HG03159 (cell line): ENCODE measurements around the gene MYH15.

ENCODE experiments used
- ATAC-seq: cut with Tn5 transposase; IDR thresholded peaks from one replicate; pipeline ENCODE4 v1.9.1; 2021; ENCODE audit warnings: mild to moderate bottlenecking, moderate library complexity; ENCODE audit not compliant: unreplicated experiment

MYH15 gene

GRCh38 chr3:108511055-108511454 is 659 bp upstream of the MYH15 start:
- no peak for ATAC-seq

- no peak for ATAC-seq
These were observed 525 bp downstream of the MYH15 start for GRCh38 chr3:108509871-108510270.

GRCh38 chr3:108509263-108509662 is 1.1 kb downstream of the MYH15 start:
- ATAC-seq = no peak

- ATAC-seq = no peak
These were observed 2.5 kb downstream of the MYH15 start for GRCh38 chr3:108507902-108508301.

- no peak for ATAC-seq
These were observed 4.6 kb downstream of the MYH15 start for GRCh38 chr3:108505811-108506210.

- no peak for ATAC-seq
These were observed 6.7 kb downstream of the MYH15 start for GRCh38 chr3:108503722-108504121.

GRCh38 chr3:108501535-108501934 is 8.9 kb downstream of the MYH15 start:
- no peak for ATAC-seq

GRCh38 chr3:108500728-108501127 is 9.7 kb downstream of the MYH15 start:
- no peak for ATAC-seq

- no peak for ATAC-seq
These were observed 13.1 kb downstream of the MYH15 start for GRCh38 chr3:108497271-108497670.

- ATAC-seq = no peak
These were observed 14.7 kb downstream of the MYH15 start for GRCh38 chr3:108495717-108496116.

- ATAC-seq = no peak
These were observed 15.4 kb downstream of the MYH15 start for GRCh38 chr3:108494906-108495531.

GRCh38 chr3:108493862-108494261 is 16.5 kb downstream of the MYH15 start:
- ATAC-seq = no peak

- ATAC-seq = no peak
These were observed 18.9 kb downstream of the MYH15 start for GRCh38 chr3:108491456-108491855.

GRCh38 chr3:108489776-108490175 is 20.6 kb downstream of the MYH15 start:
- peak; percentile 77 for ATAC-seq

GRCh38 chr3:108488631-108489030 is 21.8 kb downstream of the MYH15 start:
- ATAC-seq = no peak

GRCh38 chr3:108487439-108487838 is 23.0 kb downstream of the MYH15 start:
- ATAC-seq = no peak

GRCh38 chr3:108486941-108487340 is 23.5 kb downstream of the MYH15 start:
- no peak for ATAC-seq

- no peak for ATAC-seq
These were observed 24.1 kb downstream of the MYH15 start for GRCh38 chr3:108486338-108486737.

- ATAC-seq = no peak
These were observed 25.2 kb downstream of the MYH15 start for GRCh38 chr3:108485146-108485545.

GRCh38 chr3:108479224-108479623 is 31.2 kb downstream of the MYH15 start:
- ATAC-seq = no peak

GRCh38 chr3:108477511-108478147 is 32.8 kb downstream of the MYH15 start:
- ATAC-seq = peak; percentile 74

- peak; percentile 64 for ATAC-seq
These were observed 35.1 kb downstream of the MYH15 start for GRCh38 chr3:108475220-108475782.
